COLO668 (cell line): ENCODE results near the gene SPCS2.

Source experiments
- DNase-seq: peaks from one replicate; lab custom pipeline; 2025; ENCODE audit not compliant: unreplicated experiment; lab: John Stamatoyannopoulos, UW

SPCS2 gene

DNA sequence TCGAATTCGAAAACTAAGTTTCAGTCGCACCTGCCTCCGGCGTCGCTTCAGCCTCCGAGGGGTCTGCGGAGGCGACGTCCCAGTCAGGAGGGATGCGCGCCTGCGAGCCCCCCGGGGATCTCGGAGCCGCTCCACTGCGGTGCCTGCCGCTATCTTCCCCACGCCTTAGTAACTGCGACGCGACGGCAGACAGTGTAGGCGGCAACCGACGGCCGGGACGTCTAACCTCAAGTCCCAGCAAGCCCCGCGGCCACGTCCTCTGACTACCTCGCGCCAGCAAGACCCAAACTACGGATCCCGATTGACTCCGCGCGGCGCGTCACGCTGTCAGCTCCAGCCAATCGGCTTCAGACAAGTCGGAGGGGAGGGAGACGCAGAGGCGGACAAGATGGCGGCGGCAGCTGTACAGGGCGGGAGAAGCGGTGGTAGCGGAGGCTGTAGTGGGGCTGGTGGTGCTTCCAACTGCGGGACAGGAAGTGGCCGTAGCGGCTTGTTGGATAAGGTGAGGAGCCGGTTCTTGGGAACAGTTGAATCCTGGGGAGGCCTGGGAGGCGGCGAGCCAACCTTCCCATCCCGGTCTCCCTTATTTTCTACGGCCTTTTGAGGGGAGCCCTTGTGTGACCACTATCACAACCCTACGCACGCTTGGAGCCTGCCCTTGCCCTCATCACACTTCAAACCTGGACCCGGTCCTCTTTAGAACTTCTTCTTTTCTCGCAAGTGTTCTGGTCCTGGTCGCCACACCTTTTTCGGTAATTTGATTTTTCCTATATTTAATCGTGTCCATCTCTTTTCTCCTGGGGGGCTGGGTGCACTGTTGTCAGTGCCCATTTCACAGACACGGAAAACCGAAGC is at the start of gene SPCS2, which contains the start of gene XRRA1:
SPCS2 (plus strand) TSS at position 369 of the 855 bp plus-strand sequence; CDS start at position 389, 20 bp downstream.
XRRA1 (minus strand) TSS at position 194 of the 855 bp plus-strand sequence. CDS start 8,213 bp downstream, outside the sequence.
- peak; percentile 95 for DNase-seq

- DNase-seq: no peak
Measured at GRCh38 chr11:74902342-74902741, 46.7 kb upstream of the SPCS2 start.

DNA sequence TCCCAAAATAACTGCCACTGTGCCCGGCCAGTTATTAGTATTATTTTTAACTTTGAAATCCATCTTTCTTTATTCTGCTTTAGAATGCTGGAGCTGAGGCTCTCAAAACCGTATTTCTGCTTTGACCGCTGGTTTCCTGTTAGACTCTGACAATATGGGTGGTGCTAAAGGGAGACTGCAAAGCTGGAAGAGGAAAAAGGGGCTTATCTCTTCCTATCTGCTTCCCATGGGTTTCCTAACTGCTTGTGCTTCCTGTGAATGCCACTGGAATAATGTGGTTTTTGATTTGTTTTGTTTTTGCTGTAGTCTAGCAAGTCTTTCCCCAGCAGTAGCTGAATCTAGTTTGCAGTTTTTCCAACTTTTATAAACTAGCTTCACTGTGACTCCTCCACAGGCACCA is 43.7 kb upstream of the SPCS2 start:
- no peak for DNase-seq

GRCh38 chr11:74909385-74909784 is 39.7 kb upstream of the SPCS2 start:
- no peak for DNase-seq

GRCh38 chr11:74909812-74910211 is 39.3 kb upstream of the SPCS2 start:
- DNase-seq: no peak

DNA sequence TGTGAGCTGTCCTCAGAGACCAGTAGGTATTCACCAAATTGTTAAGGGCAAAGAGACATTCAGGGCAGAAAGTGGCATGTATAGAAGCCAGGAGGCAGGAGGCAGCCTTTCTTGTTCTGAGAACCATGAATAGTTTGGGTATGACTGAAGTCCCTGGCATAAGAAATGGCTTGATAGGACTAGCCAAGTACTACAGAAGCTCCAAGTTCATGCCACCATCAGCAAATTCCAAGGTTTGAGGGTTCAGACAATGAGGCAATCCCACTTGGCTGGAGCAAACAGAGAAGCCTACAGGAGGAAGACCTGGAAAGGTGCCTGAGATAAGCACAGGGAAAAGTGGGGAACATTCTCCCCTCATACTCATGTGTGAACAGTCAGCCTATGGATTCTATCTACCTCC is 25.9 kb upstream of the SPCS2 start:
- DNase-seq: no peak

GRCh38 chr11:74925281-74925680 is 23.8 kb upstream of the SPCS2 start:
- no peak for DNase-seq

- DNase-seq: no peak
Measured at GRCh38 chr11:74926304-74927030, 22.6 kb upstream of the SPCS2 start.

- DNase-seq: no peak
Measured at GRCh38 chr11:74927496-74927895, 21.6 kb upstream of the SPCS2 start.

DNA sequence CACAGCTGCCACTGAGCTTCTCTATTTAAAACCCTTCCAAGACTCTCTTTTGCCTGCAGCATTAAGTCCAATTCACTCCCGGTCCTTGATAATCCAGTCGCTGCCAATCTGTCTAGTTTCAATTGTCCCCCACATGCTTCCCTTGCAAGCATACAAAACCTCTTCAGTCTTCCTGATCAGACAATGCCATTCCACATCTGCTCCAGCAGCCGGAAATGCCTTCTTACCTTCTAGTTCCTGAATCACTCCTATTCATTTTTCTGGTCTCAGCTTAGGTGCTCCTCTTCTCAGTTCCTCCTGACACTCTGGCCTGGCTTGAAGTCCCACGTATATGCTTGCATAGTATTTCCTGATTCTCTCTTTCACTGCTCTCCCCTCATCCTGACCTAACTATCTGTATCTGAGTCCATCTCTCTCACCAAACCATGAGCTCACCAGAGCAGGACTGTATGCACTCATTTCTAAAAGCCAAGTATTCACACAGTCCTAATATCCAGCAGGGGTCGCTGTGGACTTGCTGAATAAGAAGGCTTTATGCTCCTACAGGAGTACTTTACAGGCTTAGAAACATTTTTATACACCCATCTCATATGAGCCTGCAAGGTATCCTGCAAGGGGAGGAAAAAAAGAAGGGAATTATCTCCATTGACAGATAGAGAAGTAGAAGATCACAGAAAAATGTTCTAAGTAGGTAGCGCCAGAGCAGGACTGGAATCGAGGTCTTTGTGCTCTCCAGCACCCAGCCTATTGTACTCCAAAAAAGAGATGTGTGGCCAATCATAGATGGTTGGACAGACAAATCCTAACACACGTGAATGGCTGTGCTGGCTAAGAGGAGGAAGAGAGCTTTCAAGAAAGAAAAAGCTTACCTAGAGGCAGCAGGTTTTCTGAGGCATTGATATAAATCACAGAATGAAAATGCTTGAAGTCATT is 19.4 kb upstream of the SPCS2 start:
- peak; percentile 53 for DNase-seq

- DNase-seq: no peak
Measured at GRCh38 chr11:74932169-74932568, 16.9 kb upstream of the SPCS2 start.

GRCh38 chr11:74932797-74933196 is 16.3 kb upstream of the SPCS2 start:
- DNase-seq: no peak

GRCh38 chr11:74933765-74934164 is 15.3 kb upstream of the SPCS2 start:
- no peak for DNase-seq

- DNase-seq: no peak
Measured at GRCh38 chr11:74935285-74935684, 13.8 kb upstream of the SPCS2 start.

DNA sequence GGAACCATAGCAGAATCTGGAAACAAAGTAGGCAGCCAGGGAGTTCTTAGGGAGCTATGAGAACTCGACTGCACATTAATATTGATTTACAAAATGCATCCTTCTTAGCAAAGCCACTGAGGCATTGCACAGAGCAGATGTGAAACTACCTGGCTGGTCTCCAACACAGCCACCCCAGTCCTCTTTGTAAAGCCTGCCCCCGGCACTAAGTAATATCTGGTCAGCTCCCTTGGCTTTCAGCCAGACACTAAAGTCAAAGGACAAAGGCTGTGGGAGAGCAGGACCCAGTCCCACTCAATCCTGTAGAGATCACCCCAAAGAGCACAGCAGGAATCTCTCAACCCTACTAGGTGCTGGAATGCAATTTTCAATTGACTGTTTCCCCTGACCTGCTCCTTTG is 13.0 kb upstream of the SPCS2 start:
- peak; percentile 18 for DNase-seq

GRCh38 chr11:74936976-74937375 is 12.1 kb upstream of the SPCS2 start:
- no peak for DNase-seq

DNA sequence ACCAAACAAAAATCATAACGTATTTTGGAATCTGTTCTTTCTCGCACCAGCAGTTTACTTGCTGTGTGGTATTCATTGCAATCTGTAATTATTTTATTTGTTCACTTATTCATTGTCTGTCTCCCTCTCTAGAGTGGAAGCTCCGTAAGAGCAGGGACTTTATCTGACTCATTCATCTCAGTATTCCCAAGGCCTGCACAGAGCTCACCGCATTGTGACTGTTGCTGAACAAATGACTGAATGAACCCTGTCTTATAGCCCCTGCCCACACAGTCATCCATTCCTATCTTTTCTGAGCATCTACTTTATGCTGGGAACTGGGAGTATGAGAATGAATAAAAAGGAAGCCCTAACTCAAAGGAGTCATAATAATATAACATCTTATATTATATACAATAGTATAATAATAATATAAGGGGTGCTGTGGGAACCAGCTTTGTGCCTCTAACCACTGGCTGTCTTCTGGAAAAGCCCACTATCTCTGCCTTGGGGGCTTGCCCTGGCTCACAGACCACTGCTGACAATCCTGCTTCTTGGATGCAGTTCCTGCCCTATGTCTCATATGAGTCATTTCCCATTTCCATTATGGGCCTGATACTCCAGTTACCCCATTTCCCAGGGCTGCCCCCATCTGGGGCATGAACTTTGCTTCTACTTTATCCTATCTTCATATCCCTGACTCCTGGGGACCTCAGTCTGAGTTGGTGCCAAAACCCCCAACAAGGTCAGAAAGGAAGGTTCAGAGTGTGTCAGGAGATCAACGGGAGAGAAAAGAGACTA is 11.2 kb upstream of the SPCS2 start:
- DNase-seq: no peak

GRCh38 chr11:74941492-74941891 is 7.6 kb upstream of the SPCS2 start:
- DNase-seq: no peak

- no peak for DNase-seq
Measured at GRCh38 chr11:74942073-74942759, 6.8 kb upstream of the SPCS2 start.

GRCh38 chr11:74948546-74948897 is 544 bp upstream of the SPCS2 start:
- no peak for DNase-seq
